HG03066 (cell line): ENCODE measurements around the gene GALNS.
"Not testable (repeated sequence)": the region's sequence is repeated elsewhere in the genome, so short reads cannot be mapped to it uniquely, and the experiment has no call there.

ENCODE experiments used
- ATAC-seq: cut with Tn5 transposase; IDR thresholded peaks from one replicate; pipeline ENCODE4 v1.9.1; 2021; ENCODE audit warnings: low read depth; ENCODE audit not compliant: unreplicated experiment

The GALNS gene

GRCh38 chr16:88789594-88789993 lies 67.2 kb downstream of the GALNS start:
- no peak for ATAC-seq

DNA sequence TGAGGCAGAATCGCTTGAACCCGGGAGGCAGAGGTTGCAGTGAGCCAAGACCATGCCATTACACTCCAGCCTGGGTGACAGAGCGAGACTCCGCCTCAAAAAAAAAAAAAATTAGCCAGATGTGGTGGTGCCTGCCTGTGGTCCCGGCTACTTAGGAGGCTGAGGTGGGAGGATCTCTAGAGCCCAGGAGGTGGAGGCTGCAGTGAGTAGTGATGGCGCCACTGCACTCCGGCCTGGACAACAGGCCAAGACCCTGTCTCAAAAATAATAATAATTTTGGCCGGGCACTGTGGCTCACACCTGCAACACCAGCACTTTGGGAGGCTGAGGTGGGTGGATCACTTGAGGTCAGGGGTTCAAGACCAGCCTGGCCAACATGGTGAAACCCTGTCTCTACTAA lies 68.0 kb downstream of the GALNS start:
- not testable (repeated sequence) for ATAC-seq

DNA sequence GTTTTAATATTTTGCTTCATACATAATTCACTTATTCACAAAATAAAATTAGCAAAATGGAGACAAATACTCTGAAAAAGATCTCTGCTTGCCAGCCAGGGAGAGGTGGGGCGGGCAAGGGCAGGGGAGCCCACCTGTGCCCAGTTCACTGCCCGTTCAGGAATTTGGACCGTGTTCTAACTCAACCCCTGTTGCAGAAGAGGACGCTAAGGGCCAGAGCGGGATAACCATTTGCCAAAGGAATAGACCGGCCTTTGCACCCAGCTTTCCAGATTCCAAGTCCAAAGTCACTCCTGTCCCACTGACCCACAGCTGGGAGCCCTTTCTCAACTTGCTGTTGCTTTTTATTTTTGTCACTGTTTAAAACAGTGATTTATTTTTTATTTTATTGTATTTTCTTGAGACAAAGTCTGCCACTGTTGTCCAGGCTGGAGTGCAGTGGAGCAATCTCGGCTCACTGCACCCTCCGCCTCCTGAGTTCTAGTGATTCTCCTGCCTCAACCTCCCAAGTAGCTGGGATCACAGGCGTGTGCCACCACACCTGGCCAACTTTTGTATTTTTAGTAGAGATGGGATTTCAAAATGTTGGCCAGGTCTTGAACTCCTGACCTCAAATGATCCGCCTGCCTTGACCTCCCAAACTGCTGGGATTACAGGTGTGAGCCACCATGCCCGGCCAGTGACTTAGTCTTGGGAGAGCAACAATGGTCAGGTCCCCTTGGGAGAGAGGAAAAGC lies 69.0 kb downstream of the GALNS start:
- ATAC-seq: no peak

DNA sequence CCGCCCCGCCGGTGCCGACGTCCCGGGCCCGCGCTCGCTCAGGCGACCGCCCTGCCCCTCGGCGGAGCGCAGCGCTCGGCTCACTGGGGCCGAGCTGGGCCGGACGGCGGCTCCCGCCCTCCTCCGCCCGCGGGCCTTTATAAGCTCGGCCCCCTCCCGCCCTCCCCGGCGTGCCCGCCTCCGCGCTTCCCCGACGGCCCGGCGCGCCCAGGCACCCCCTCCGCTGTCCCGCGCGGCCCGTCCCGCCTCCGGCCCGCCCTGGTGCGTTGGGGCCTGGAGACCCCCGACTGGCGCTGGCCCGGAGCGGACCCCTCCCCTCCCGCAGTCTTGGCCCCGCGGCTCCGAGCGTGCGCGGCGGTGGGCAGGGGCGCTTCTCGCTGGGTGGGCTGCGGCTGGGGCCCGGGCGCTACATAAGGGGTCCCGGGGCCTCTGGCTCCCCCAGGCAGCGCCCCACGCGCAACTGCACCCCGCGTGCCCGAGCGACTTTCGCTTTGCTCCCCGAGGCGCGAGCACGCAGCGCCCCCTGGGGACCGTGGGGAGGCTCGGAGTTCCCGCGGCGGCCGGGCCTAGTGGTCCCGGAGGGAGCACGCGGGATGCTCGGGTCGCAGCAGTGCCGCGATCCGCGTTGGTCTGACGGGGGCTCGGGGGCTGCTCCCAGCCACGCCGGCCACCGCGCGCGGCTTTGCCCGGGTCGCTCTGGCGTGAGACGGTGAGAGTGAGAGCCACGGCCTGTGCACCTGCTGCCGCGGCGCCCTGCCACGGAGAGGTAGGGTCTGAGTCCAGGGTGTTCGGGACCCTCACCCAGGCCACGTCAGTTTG lies 71.4 kb downstream of the GALNS start, which contains the start of gene PIEZO1:
Gene PIEZO1 (minus strand): TSS at position 115 of the 819 bp plus-strand sequence. CDS start 256 bp downstream, outside the sequence.
- ATAC-seq: no peak

DNA sequence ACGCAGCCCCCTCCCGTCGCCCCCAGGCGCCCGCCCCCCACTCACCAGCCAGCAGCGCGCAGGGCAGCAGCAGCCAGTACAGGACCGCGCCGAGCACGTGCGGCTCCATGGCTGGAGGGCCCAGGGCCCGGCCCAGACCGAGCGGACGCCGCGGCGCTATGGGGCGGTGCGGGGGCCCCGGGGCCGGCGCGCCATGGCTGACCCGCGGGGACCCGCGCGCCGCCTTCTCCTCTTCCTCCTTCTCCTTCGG lies 72.0 kb downstream of the GALNS start:
- ATAC-seq: no peak

GRCh38 chr16:88784074-88784855 lies 72.5 kb downstream of the GALNS start:
- no peak for ATAC-seq

- no peak for ATAC-seq
Observed at GRCh38 chr16:88783391-88784073, 73.2 kb downstream of the GALNS start.

GRCh38 chr16:88782454-88783390 lies 74.0 kb downstream of the GALNS start:
- no peak for ATAC-seq

DNA sequence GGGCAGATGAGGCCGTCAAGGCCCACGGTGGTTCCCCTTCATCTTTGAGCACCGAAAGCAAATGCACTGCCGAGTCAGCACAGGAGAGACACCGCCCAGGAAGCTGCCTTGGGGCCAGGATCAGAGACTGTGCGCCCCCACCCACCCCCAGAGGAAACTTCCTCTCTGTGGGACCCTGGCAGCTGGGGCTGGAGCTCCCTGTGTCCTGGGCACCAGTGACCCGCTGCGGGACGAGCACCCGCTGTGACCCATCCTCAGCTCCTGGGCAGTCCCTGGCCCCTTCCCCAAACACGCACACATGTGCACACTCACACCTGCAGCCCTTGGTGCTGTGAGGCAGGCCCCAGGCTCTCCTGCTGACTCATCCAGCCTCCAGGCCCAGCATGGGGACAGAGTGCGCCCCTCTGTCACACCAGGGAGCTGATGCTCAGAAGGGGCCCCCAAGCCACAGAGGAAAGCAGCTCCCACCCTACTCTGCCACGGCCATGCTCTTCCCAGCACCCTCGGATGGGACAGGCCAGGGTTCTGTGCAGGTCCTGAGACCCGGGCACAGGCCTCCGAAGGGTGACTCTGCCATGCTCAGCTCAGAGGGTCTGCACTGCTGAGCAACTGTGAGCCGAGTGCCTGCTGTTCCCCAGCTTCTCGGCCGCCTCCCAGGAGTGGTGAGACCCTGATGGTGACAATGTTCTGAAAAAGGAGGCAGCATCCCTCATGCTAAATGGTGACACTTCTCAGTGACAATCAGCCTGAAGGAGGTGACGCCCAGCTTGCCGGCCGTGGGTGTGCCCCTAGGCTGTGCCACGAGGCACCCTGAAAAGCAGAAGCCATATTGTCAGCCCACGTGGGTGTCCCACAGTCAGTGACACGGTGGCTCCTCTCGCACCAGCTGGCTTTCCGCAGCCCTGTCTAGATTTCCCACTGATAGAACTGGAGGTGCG lies 75.3 kb downstream of the GALNS start:
- peak; percentile 45 for ATAC-seq

GRCh38 chr16:88780142-88781062 lies 76.3 kb downstream of the GALNS start:
- ATAC-seq: no peak

DNA sequence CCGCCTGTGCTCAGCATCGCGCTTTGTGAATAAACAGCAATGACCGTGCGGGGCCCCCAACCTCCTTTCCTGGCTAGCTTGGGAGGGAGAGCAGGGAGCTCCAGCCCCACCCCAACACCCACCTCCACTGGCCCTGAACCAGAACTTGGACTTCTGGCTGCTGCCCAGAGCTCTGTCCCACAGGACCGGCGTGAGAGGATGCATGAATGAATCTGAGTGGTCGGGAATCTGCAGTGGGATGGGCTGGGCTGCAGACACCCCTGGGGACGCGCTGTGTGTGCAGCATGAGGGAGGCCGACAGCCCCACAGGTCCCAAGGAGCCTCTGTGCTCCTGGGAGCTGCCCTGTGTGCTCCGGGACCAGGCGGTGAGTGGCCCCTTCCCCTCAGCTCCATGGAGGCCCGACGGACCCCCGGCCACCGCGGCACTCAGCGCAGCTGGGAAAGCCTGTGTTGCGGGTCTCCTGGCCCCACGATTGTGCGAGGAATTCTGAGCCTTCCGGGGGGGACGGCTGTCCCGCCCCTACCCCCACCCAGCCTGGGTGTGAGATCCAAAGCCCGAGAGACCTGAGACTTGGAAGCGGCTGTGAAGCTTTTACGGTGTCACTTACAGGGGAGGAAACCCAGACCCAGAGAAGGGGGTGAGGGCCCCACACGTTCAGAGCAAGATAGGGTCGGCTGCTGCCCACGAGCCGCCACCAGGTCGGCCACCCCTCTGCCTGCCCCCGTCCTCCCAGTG lies 77.2 kb downstream of the GALNS start:
- no peak for ATAC-seq

- no peak for ATAC-seq
Observed at GRCh38 chr16:88778541-88779065, 78.1 kb downstream of the GALNS start.

DNA sequence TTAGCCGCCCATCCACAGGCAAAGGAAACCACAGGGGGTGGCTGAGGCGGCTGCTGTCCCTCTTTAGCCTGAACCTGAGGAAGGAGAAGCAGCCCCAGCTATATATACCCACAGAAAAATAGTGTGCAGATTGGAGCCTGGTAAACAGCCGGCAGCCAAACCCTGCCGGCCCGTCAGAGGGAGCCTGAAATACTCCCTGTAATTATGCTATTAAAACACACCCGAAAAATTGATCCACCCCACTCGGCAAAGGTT lies 78.5 kb downstream of the GALNS start:
- ATAC-seq: no peak

DNA sequence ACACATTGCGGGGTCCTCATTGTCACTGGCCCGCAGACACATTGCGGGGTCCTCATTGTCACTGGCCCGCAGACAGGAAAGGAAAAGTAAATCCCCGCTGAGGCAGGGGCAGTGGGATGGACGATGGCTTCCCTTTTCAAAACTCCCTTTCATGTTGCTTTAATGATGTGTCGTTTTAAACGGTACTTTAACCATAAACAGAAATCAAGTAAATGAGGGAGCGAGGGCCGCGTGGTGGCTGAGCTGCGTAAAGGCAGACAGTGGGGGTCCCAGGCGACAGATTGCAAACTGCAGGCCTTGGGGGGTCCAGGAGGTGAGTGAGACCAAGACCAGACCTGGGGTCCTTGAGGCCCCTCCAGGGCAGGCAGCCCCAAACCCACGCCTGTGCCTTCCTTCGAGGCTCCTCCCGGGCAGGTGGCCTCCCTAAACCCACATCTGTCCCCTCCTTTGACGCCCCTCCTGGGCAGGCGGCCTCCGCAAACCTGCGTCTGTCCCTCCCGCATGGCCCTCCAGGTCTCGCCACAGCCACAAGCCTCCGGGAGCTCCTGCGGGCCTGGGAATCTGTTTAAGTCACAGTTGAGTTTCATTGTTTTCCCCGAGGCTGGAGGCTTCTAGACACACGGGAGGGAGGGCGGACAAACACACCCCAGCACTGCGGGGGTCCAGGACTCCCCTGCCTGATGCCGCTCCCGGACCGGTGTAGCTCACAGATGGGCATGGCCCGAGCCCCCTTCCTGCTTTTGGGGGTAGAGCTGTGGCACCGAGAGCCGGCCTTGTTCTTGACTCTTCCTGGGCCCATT lies 79.1 kb downstream of the GALNS start:
- no peak for ATAC-seq

DNA sequence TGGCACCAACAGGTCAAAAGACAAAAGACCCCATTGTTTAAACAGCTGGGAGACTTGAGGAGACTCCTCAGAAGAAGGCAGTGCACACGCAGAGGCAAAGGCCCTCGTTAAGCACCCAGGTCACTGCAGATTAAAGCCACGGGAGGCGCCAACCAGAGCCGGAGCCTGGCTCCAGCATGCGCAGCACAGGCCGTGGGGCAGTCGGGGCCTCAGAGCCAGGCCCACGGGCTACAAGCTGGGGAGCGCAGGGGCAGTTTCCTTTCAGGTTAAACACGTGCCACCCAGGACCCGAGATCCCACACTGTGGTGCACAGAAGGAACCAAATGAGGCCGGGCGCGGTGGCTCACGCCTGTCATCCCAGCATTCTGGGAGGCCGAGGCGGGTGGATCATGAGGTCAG lies 80.9 kb downstream of the GALNS start:
- ATAC-seq: no peak
